HG02840 (cell line): ENCODE measurements around the gene TREML2.
"Not testable (repeated sequence)": the region's sequence is repeated elsewhere in the genome, so short reads cannot be mapped to it uniquely, and the experiment has no call there.

ENCODE experiments used
- ATAC-seq: cut with Tn5 transposase; IDR thresholded peaks from one replicate; pipeline ENCODE4 v1.9.1; 2021; ENCODE audit warnings: mild to moderate bottlenecking, moderate library complexity, moderate number of reproducible peaks; ENCODE audit not compliant: unreplicated experiment, low FRiP score

The TREML2 gene

GRCh38 chr6:41209547-41210320 is 8.8 kb upstream of the TREML2 start:
- ATAC-seq: no peak

GRCh38 chr6:41208439-41209106 is 7.6 kb upstream of the TREML2 start:
- no peak for ATAC-seq

- ATAC-seq: no peak
These were observed 3.2 kb upstream of the TREML2 start for GRCh38 chr6:41204156-41204555.

- no peak for ATAC-seq
These were observed 820 bp upstream of the TREML2 start for GRCh38 chr6:41201764-41202173.

- ATAC-seq: no peak
These were observed 551 bp downstream of the TREML2 start for GRCh38 chr6:41200296-41200900.

- ATAC-seq: no peak
These were observed 1.2 kb downstream of the TREML2 start for GRCh38 chr6:41199552-41200246.

GRCh38 chr6:41197234-41197633 is 3.7 kb downstream of the TREML2 start:
- ATAC-seq: no peak

GRCh38 chr6:41194386-41194785 is 6.6 kb downstream of the TREML2 start:
- ATAC-seq: no peak

GRCh38 chr6:41193884-41194283 is 7.1 kb downstream of the TREML2 start:
- no peak for ATAC-seq

GRCh38 chr6:41193171-41193734 is 7.7 kb downstream of the TREML2 start:
- no peak for ATAC-seq

- ATAC-seq: no peak
These were observed 9.4 kb downstream of the TREML2 start for GRCh38 chr6:41191569-41191968.

GRCh38 chr6:41190791-41191190 is 10.2 kb downstream of the TREML2 start:
- ATAC-seq: no peak

GRCh38 chr6:41189967-41190366 is 11.0 kb downstream of the TREML2 start:
- no peak for ATAC-seq

- not testable (repeated sequence) for ATAC-seq
These were observed 11.9 kb downstream of the TREML2 start for GRCh38 chr6:41189046-41189445.

GRCh38 chr6:41187924-41188886 is 12.7 kb downstream of the TREML2 start:
- ATAC-seq: no peak

GRCh38 chr6:41186031-41186562 is 14.9 kb downstream of the TREML2 start:
- no peak for ATAC-seq

- ATAC-seq: no peak
These were observed 16.2 kb downstream of the TREML2 start for GRCh38 chr6:41184761-41185160.

- ATAC-seq: no peak
These were observed 18.6 kb downstream of the TREML2 start for GRCh38 chr6:41182069-41183034.
